Left lung (tissue), 10 donors: ENCODE measurements around the gene SOS1. TPM values are rescaled to one million over a fixed set of nuclear protein-coding genes. Genes with fewer than 3 reads are reported as not detected.
A peak's percentile ranks its signal among the peaks of the same experiment; 100 is the strongest.

ENCODE experiments used
- ATAC-seq: fragments of 200-7000 bp; cut with Tn5 transposase; one replicate; pipeline ENCODE4 v1.9.1; 2020; ENCODE audit warnings: moderate library complexity
- DNase-seq, 4 donors: peaks; one replicate each; pipeline ENCODE4 v3.0.0-alpha.2; 2013 to 2020
- H3K27ac ChIP-seq, 2 donors: fragments of 200-600 bp; sonication (generic) in 1 of 2; one replicate each; pipeline versions ENCODE4 v1.5.0 to v1.8.0; 2020 to 2021
- H3K27me3 ChIP-seq, 2 donors: fragments of 200-600 bp; sonication (generic) in 1 of 2; one replicate each; pipeline versions ENCODE4 v1.5.0 to v1.8.0; 2020 to 2021
- H3K36me3 ChIP-seq, 2 donors: fragments of 200-600 bp; sonication (generic) in 1 of 2; one replicate each; pipeline versions ENCODE4 v1.5.0 to v1.8.0; 2020 to 2021
- H3K4me1 ChIP-seq, 2 donors: fragments of 200-600 bp; one replicate each; pipeline ENCODE4 v1.8.0; 2021
- H3K4me3 ChIP-seq, 2 donors: fragments of 200-600 bp; sonication (generic) in 1 of 2; one replicate each; pipeline versions ENCODE4 v1.5.0 to v1.8.0; 2020 to 2021; ENCODE audit warnings: mild to moderate bottlenecking in 1 of 2
- H3K9me3 ChIP-seq, 2 donors: fragments of 200-600 bp; sonication (generic) in 1 of 2; one replicate each; pipeline versions ENCODE4 v1.5.0 to v1.8.0; 2020 to 2021
- CTCF ChIP-seq, 2 donors: fragments of 200-600 bp; sonication (generic) in 1 of 2; IDR thresholded peaks; one replicate each; pipeline versions ENCODE4 v1.5.0 to v1.8.0; 2021; ENCODE audit warnings: antibody characterized with exemption in 2 of 2
- intact Hi-C, 2 donors: fragments of 100-400 bp; cut with DNase I; formaldehyde crosslinking; loops; one replicate each; pipeline versions ENCODE4 v1.11.2 to v1.14.2; 2022
- polyA plus RNA-seq, 6 donors: library from polyadenylated mRNA; unstranded; fragments of 120-200 nt; gene quantifications; one replicate each; pipeline ENCODE4 v1.2.1, GENCODE V29; 2013; ENCODE audit not compliant: insufficient read length in 6 of 6
- total RNA-seq, 2 donors: library from RNA; stranded (reverse); fragmentation: NEBNext Ultra II Directional; extraction: Animal tissue kit (Norgen Biotek cat#: 25700); gene quantifications; one replicate each; pipeline ENCODE4 v1.2.1, GENCODE V29; 2021
- donor health status: DM: no; HTN: yes; CAD: no.
- donor health status: DM: no; HTN: no; CAD: no.

SOS1 gene
- total and polyA plus RNA-seq, 8 donors, result 31.3 to 69.2 (median 60.7) TPM

GRCh38 chr2:39033980-39034379 is 86.9 kb downstream of the SOS1 start:
- intact Hi-C loops, result no loop called here
- Histone ChIP-seq H3K36me3 (peaks cover 0 to 34% of the 10 kb centered on the region in 2 donors), H3K4me1 (no peaks in the 10 kb centered on the region), H3K4me3 (no peak overlapping the region), H3K9me3 (no peaks in the 10 kb centered on the region), H3K27me3 (no peaks in the 10 kb centered on the region), H3K27ac (no peak overlapping the region)
- no peak for TF ChIP-seq CTCF (IDR thresholded peaks at IDR 0.05)
- DNase-seq (no peak), ATAC-seq (no peak)

DNA sequence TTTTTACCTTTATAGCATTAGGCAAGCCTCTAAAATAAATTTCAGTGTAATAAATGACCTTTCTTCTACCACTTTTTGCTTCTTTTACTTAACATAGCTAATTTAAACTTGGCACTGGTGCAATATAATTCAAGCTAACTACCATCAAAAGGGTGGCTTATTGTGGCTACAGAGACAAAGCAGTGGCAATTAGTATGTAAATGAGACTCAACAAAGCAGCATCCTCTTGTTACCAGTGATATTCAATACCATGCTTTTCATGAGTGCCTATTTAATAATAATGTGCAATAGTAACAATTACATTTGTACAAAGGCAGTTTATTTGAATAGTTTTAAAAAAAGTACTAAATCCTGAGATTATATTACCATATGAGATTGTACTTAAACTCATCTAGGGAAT is 93.4 kb downstream of the SOS1 start:
- intact Hi-C loops, result no loop called here
- H3K36me3 ChIP-seq, result peaks cover 0 to 40% of the 10 kb centered on the region in 2 donors
- no peak overlapping the region for H3K27ac ChIP-seq
- DNase-seq, result no peak
- no peak for TF ChIP-seq CTCF (IDR thresholded peaks at IDR 0.05)
- no peak for ATAC-seq
- H3K4me1 ChIP-seq, result no peaks in the 10 kb centered on the region
- H3K9me3 ChIP-seq, result no peaks in the 10 kb centered on the region
- no peaks in the 10 kb centered on the region for H3K27me3 ChIP-seq
- H3K4me3 ChIP-seq, result no peak overlapping the region

DNA sequence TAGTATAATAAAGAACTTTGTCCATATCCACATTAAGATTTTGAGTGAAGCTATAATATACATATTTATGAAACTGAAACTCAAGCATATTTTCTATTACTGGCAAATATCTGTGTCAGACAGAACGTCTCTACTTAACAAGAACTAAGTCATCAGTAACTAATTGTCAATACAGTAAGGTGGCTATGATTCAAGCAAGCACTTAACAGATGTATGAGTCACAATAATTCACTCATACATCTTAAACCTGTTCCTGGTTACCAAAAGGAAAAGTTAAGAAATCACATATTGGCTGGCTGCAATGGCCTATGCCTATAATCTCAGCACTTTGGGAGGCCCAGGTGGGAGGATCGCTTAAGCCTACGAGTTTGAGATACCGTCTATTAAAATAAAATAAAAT is 96.0 kb downstream of the SOS1 start:
- intact Hi-C loops, result no loop called here
- ATAC-seq (peak; percentile 65), DNase-seq (no peak)
- Histone ChIP-seq H3K27ac (no peak overlapping the region), H3K4me1 (no peaks in the 10 kb centered on the region), H3K4me3 (no peak overlapping the region), H3K9me3 (no peaks in the 10 kb centered on the region), H3K36me3 (peaks cover 0 to 23% of the 10 kb centered on the region in 2 donors), H3K27me3 (no peaks in the 10 kb centered on the region)
- no peak for TF ChIP-seq CTCF (IDR thresholded peaks at IDR 0.05)

GRCh38 chr2:39023649-39024048 is 97.2 kb downstream of the SOS1 start:
- Histone ChIP-seq H3K27ac (no peak overlapping the region), H3K27me3 (no peaks in the 10 kb centered on the region), H3K4me3 (no peak overlapping the region), H3K36me3 (peaks cover 0 to 16% of the 10 kb centered on the region in 2 donors), H3K4me1 (no peaks in the 10 kb centered on the region), H3K9me3 (no peaks in the 10 kb centered on the region)
- intact Hi-C loops, result no loop called here
- DNase-seq (no peak), ATAC-seq (no peak)
- no peak for TF ChIP-seq CTCF (IDR thresholded peaks at IDR 0.05)

- Histone ChIP-seq H3K9me3 (no peaks in the 10 kb centered on the region), H3K36me3 (peaks cover 0 to 16% of the 10 kb centered on the region in 2 donors), H3K27ac (peak overlapping the region; percentile 9 to 46), H3K4me1 (no peaks in the 10 kb centered on the region), H3K27me3 (no peaks in the 10 kb centered on the region), H3K4me3 (no peak overlapping the region)
- intact Hi-C loops, result no loop called here
- DNase-seq (no peak), ATAC-seq (no peak)
- no peak for TF ChIP-seq CTCF (IDR thresholded peaks at IDR 0.05)
Observed at GRCh38 chr2:39022642-39023235, 98.1 kb downstream of the SOS1 start.
